Right atrium auricular region (tissue), 2 donors: ENCODE data around the gene SPPL2B. TPM values are rescaled to one million over a fixed set of nuclear protein-coding genes. Genes with fewer than 3 reads are reported as not detected.
A peak's percentile ranks its signal among the peaks of the same experiment; 100 is the strongest.

ENCODE experiments used
- DNase-seq: peaks from one replicate; pipeline ENCODE4 v3.0.0-alpha.2; 2019; ENCODE audit warnings: low spot score
- H3K27ac ChIP-seq, 2 donors: fragments of 200-600 bp; sonication (generic); 1 replicate in 1 of 2; 2 replicates in 1 of 2; pipeline ENCODE4 v1.5.1; 2016 to 2019
- H3K27me3 ChIP-seq, 2 donors: fragments of 200-600 bp; sonication (generic); one replicate each; pipeline versions ENCODE4 v1.5.1 to v1.6.0; 2017 to 2019
- H3K36me3 ChIP-seq: fragments of 200-600 bp; sonication (generic); one replicate; pipeline ENCODE4 v1.5.1; 2016
- H3K4me1 ChIP-seq, 2 donors: fragments of 200-600 bp; sonication (generic); one replicate each; pipeline versions ENCODE4 v1.5.1 to v1.6.0; 2017 to 2019
- H3K4me3 ChIP-seq, 2 donors: fragments of 200-600 bp; sonication (generic); 1 replicate in 1 of 2; 2 replicates in 1 of 2; pipeline ENCODE4 v1.5.1; 2017 to 2019; ENCODE audit warnings: mild to moderate bottlenecking in 1 of 2, moderate library complexity in 1 of 2
- H3K9me3 ChIP-seq, 2 donors: fragments of 200-600 bp; sonication (generic); one replicate each; pipeline ENCODE4 v1.5.1; 2019
- CTCF ChIP-seq, 2 donors: fragments of 200-600 bp; sonication (generic); IDR thresholded peaks; one replicate each; pipeline ENCODE4 v1.5.1; 2019; ENCODE audit warnings: antibody characterized with exemption in 2 of 2
- total RNA-seq, 2 donors: library from RNA; depleted of rRNA; stranded (reverse); fragments of >200 nt; gene quantifications; one replicate each; pipeline ENCODE4 v1.1.0, GENCODE V29; 2016

The SPPL2B gene
- total RNA-seq, 2 donors from 2014 or later, result 16.7 to 19.8 TPM

GRCh38 chr19:2283835-2284507 is 44.5 kb upstream of the SPPL2B start:
- Histone ChIP-seq H3K4me3 (no peak overlapping the region), H3K4me1 (peaks cover 0 to 17% of the 10 kb centered on the region in 2 donors), H3K27me3 (no peaks in the 10 kb centered on the region), H3K36me3 (no peaks in the 10 kb centered on the region), H3K27ac (no peak overlapping the region), H3K9me3 (no peaks in the 10 kb centered on the region)
- no peak for TF ChIP-seq CTCF (IDR thresholded peaks at IDR 0.05)
- DNase-seq, result no peak

- Histone ChIP-seq H3K36me3 (no peaks in the 10 kb centered on the region), H3K4me1 (peaks cover 0 to 37% of the 10 kb centered on the region in 2 donors), H3K27me3 (peaks cover 10 to 22% of the 10 kb centered on the region in 2 donors), H3K4me3 (no peak overlapping the region), H3K9me3 (no peaks in the 10 kb centered on the region), H3K27ac (no peak overlapping the region)
- no peak for DNase-seq
- no peak for TF ChIP-seq CTCF (IDR thresholded peaks at IDR 0.05)
Measured at GRCh38 chr19:2286402-2287140, 41.9 kb upstream of the SPPL2B start.

GRCh38 chr19:2287585-2288337 is 40.7 kb upstream of the SPPL2B start:
- DNase-seq, result no peak
- no peaks in the 10 kb centered on the region for H3K9me3 ChIP-seq
- H3K4me3 ChIP-seq, result no peak overlapping the region
- H3K27ac ChIP-seq, result no peak overlapping the region
- H3K4me1 ChIP-seq, result peaks cover 0 to 26% of the 10 kb centered on the region in 2 donors
- TF ChIP-seq CTCF (IDR thresholded peaks at IDR 0.05), result no peak
- H3K36me3 ChIP-seq, result no peaks in the 10 kb centered on the region
- H3K27me3 ChIP-seq, result peaks cover 10 to 28% of the 10 kb centered on the region in 2 donors

- Histone ChIP-seq H3K4me3 (no peak overlapping the region), H3K4me1 (peaks cover 0 to 24% of the 10 kb centered on the region in 2 donors), H3K36me3 (no peaks in the 10 kb centered on the region), H3K9me3 (no peaks in the 10 kb centered on the region), H3K27me3 (peaks cover 10 to 28% of the 10 kb centered on the region in 2 donors), H3K27ac (no peak overlapping the region)
- no peak for TF ChIP-seq CTCF (IDR thresholded peaks at IDR 0.05)
- no peak for DNase-seq
Measured at GRCh38 chr19:2288338-2288817, 40.1 kb upstream of the SPPL2B start.

GRCh38 chr19:2288818-2289713 is 39.4 kb upstream of the SPPL2B start:
- no peaks in the 10 kb centered on the region for H3K9me3 ChIP-seq
- H3K27me3 ChIP-seq, result peaks cover 10 to 28% of the 10 kb centered on the region in 2 donors
- H3K36me3 ChIP-seq, result no peaks in the 10 kb centered on the region
- no peak for DNase-seq
- H3K4me3 ChIP-seq, result peak overlapping the region in 1 of 2 donors; percentile 44
- H3K4me1 ChIP-seq, result peaks cover 0 to 27% of the 10 kb centered on the region in 2 donors
- peak overlapping the region in 1 of 2 donors; percentile 26 for H3K27ac ChIP-seq
- TF ChIP-seq CTCF (IDR thresholded peaks at IDR 0.05), result no peak
